BE2C (cell line): Measurements from ENCODE around the gene ADPRM. TPM values are rescaled to one million over a fixed set of nuclear protein-coding genes. Genes with fewer than 3 reads are reported as not detected.

ENCODE experiments used
- DNase-seq: peaks from one replicate; pipeline ENCODE4 v3.0.0-alpha.2; 2020
- H3K27me3 ChIP-seq: fragments of 250-450 bp; sonication (Bioruptor Pico); 2 replicates; pipeline ENCODE4 v1.5.1; 2020; ENCODE audit warnings: mild to moderate bottlenecking
- H3K36me3 ChIP-seq: fragments of 250-450 bp; sonication (Bioruptor Pico); 2 replicates; pipeline ENCODE4 v1.5.1; 2020; ENCODE audit warnings: mild to moderate bottlenecking
- H3K4me1 ChIP-seq: fragments of 250-450 bp; sonication (Bioruptor Pico); 2 replicates; pipeline ENCODE4 v1.5.1; 2020
- H3K4me3 ChIP-seq: 2 replicates; pipeline ENCODE4 v1.5.1; 2011; ENCODE audit warnings: low read depth, low read length
- H3K9me3 ChIP-seq: fragments of 250-450 bp; sonication (Bioruptor Pico); 2 replicates; pipeline ENCODE4 v1.5.1; 2020
- polyA plus RNA-seq: library from polyadenylated mRNA; unstranded; fragments of >200 nt; gene quantifications from one replicate; pipeline ENCODE4 v1.2.1, GENCODE V29; 2012; ENCODE audit warnings: low read depth, missing spikeins; ENCODE audit not compliant: insufficient read length, insufficient read depth
- TF ChIP-seq, protein P1 (sequence below): IDR thresholded peaks from 2 replicates; pipeline ENCODE4 v1.5.1; 2012; ENCODE audit warnings: mild to moderate bottlenecking, low read depth, low read length

Gene ADPRM
- polyA plus RNA-seq: 7.1 TPM

GRCh38 chr17:10697092-10698081, at the start of gene ADPRM, which contains the start of gene SCO1:
ADPRM (plus strand) TSS chr17:10697594; CDS start chr17:10704927, 7,333 bp downstream.
SCO1 (minus strand) TSS chr17:10697533; CDS start chr17:10697507, 26 bp downstream.
- H3K9me3 ChIP-seq: no peaks in the 10 kb centered on the region
- H3K4me3 ChIP-seq: peak within 1 kb of the TSS; percentile 70
- no peaks in the 10 kb centered on the region for H3K27me3 ChIP-seq
- H3K4me1 ChIP-seq: no peaks in the 10 kb centered on the region
- DNase-seq: peak; percentile 89
- TF ChIP-seq, protein P1, sequence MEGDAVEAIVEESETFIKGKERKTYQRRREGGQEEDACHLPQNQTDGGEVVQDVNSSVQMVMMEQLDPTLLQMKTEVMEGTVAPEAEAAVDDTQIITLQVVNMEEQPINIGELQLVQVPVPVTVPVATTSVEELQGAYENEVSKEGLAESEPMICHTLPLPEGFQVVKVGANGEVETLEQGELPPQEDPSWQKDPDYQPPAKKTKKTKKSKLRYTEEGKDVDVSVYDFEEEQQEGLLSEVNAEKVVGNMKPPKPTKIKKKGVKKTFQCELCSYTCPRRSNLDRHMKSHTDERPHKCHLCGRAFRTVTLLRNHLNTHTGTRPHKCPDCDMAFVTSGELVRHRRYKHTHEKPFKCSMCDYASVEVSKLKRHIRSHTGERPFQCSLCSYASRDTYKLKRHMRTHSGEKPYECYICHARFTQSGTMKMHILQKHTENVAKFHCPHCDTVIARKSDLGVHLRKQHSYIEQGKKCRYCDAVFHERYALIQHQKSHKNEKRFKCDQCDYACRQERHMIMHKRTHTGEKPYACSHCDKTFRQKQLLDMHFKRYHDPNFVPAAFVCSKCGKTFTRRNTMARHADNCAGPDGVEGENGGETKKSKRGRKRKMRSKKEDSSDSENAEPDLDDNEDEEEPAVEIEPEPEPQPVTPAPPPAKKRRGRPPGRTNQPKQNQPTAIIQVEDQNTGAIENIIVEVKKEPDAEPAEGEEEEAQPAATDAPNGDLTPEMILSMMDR: peak; percentile 33; the same call in 1 of the 2 replicates
- H3K36me3 ChIP-seq: no peaks in the 10 kb centered on the region

GRCh38 chr17:10648381-10648780, 49.0 kb upstream of the ADPRM start:
- Histone ChIP-seq H3K4me1 (no peaks in the 10 kb centered on the region), H3K36me3 (no peaks in the 10 kb centered on the region), H3K27me3 (no peaks in the 10 kb centered on the region), H3K4me3 (no peak overlapping the region), H3K9me3 (no peaks in the 10 kb centered on the region)
- no peak for DNase-seq
- TF ChIP-seq, protein P1: no peak

- no peak for DNase-seq
- no peaks in the 10 kb centered on the region for H3K27me3 ChIP-seq
- no peaks in the 10 kb centered on the region for H3K36me3 ChIP-seq
- TF ChIP-seq, protein P1: no peak
- no peaks in the 10 kb centered on the region for H3K4me1 ChIP-seq
- no peaks in the 10 kb centered on the region for H3K9me3 ChIP-seq
- no peak overlapping the region for H3K4me3 ChIP-seq
These were observed 48.4 kb upstream of the ADPRM start for GRCh38 chr17:10648956-10649355.

GRCh38 chr17:10649602-10650001, 47.8 kb upstream of the ADPRM start:
- Histone ChIP-seq H3K9me3 (no peaks in the 10 kb centered on the region), H3K27me3 (no peaks in the 10 kb centered on the region), H3K4me1 (no peaks in the 10 kb centered on the region), H3K4me3 (no peak overlapping the region), H3K36me3 (no peaks in the 10 kb centered on the region)
- TF ChIP-seq, protein P1: no peak
- DNase-seq: no peak

DNA sequence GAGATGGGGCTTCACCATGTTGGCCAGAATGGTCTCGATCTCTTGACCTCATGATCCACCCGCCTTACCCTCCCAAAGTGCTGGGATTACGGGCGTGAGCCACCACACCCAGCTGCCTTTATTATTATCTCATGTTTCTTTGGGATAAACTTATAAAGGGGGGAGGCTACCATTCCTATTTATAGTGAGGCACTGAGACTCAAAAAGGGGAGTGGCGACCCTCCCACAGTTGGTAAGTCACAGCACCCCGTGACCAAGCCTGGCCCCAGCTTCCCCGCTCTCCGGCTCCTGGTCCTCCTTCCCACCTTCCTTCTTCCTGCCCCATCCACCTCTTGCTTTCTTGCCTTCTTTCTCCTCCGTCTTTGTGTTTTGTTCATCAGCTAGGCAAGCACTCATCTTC, 45.5 kb upstream of the ADPRM start:
- Histone ChIP-seq H3K36me3 (no peaks in the 10 kb centered on the region), H3K4me1 (no peaks in the 10 kb centered on the region), H3K4me3 (no peak overlapping the region), H3K27me3 (no peaks in the 10 kb centered on the region), H3K9me3 (no peaks in the 10 kb centered on the region)
- TF ChIP-seq, protein P1: no peak
- no peak for DNase-seq
